GF-D8 (cell line): ENCODE measurements around the gene SRRM4.

Source experiments
- DNase-seq: peaks from one replicate; lab custom pipeline; 2025; lab: John Stamatoyannopoulos, UW

The SRRM4 gene

DNA sequence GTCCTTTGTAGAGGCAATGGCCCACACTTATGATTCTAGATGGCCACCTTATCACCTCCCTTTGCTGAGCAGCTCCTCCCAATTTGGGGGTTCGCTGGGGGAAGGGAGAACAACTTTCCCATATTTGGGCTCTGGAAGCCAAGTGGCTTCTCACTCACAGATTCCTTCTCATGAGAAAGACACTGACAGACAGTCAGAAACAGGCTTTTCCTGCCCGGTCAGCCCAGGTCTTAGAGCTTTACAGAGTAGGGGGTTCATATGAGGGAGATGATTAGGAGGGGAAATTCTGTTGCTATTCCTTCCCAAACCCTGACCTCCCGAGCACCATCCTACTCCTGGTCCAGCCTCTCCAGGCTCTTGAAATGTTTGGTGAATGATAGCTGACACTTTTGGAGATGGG, 137.3 kb downstream of the SRRM4 start:
- DNase-seq = no peak

DNA sequence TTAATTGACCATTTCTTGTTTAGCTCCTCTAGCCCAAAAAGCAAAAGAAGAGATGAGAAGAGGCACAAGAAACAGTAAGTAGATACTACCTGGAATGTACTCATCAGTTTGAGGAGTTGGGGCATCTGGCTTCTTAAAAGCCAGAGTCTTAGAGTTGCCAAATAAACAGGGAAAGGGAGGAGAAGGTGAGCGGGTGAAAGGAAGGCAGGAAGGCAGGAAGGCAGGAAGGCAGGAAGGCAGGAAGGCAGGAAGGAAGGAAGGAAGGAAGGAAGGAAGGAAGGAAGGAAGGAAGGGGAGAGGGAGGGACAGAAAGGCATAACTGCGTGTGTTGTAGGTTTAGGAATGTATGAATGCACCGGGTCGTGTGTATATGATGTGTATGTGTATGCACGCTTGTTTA, 140.7 kb downstream of the SRRM4 start:
- DNase-seq = no peak

DNA sequence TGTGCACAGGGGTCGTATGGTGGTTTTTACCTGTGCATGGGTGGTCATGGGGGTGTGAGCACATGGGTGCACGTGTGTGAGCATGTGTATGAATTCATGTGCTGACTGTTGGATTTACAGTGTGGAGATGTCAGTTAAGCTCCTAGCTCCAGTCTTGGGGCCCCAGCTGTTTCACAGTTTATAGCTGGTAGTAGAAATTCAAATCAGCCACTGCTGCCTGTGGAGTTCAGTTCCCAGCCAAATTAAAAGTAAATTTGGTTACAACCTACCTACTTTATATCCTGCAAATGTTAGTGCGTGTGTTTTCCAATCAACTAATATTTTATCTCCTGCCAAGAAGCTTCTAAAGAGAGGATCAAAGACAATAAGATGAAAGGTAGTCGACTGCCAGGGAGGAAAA, 141.4 kb downstream of the SRRM4 start:
- no peak for DNase-seq

DNA sequence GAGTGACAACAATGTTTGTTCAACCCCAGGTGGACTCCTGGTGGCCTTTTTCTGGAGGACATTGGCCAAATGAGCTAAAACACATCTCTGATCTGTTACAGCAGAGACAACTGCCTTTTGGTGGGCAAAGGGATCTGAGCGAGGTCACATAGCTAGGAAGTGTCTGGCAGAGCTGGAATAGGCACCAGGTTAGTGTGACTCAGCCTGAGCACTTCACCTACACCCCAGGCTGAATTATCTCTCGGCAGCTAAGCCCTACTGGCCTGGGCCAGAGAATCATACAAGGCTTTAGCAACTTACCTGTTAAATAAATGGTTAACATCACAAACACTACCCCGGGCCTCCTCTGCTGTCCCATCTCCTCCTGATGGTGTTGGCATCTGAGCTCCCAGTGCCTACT, 147.2 kb downstream of the SRRM4 start:
- no peak for DNase-seq

DNA sequence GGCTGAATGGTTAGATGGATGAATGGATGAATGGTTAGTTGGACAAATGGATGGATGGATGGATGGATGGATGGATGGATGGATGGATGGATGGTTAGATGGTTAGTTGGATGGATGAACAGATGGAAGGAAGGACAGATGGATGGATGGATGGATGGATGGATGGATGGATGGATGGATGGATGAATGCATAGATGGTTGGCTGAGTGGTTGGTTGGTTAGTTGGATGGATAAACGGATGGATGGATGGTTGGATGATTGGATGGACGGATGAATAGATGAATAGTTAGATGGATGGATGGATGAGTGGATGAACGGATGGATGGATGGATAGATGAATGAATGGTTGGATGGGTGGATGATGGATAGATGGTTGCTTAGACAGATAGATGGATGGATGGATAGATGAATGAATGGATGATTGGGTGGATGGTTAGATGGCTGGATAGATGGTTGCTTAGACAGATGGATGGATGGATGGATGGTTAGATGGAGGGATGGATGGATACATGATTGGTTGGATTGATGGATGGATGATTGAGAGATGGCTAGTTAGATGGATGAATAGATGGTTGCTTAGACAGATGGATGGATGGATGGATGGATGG, 148.6 kb downstream of the SRRM4 start:
- DNase-seq = no peak

DNA sequence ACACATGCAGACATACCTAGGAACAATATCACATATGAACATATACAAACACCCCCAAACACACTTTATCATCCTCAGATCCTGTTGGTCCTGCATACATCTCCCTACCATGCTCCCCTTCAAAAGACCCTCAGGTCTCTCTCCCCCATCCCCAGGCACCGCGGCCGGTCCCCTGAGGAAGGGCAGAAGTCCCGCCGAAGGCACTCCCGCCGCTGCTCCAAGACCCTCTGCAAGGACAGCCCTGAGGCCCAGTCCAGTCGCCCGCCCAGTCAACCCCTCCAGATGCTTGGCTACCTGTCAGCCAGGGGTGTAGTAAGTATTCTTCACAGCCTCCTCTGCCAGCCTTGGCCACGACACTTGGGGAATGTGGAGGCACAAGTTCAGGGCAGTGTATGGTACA, 149.2 kb downstream of the SRRM4 start:
- no peak for DNase-seq

DNA sequence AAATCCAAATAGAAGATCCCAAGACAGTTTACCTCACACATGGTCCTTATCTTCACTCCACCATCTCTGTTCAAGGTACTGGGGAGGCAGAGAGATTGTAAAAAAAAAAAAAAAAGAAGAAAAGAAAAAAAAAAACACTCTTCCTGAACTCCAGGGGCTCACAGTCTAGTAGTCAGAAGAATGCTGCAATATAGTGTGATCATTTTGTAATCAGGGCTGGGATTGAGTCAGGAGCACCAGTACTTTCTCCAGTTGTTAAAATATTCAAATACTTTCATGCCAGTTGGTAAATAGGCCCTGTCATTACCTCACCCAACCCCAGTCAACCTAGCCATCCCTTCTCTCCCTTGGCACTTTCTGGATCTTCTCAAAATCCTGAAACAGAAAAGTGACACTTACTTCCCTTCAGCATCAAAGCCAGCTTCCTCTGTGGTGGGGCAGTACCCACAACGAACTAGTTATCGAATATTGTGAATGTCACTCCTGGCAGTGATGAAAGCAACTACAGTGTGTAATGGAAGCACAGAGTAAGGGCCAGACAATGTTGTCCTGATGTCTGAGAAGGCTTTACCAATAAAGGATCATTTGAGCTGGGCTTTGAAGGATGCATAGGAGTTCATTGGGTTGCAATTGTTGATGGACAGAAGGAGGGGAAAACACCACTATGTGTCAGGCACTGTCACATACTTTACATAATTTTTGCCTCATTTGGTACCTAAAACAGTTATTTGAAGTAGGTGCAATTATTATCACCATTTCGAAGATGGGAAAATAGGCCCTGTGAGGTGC, 153.1 kb downstream of the SRRM4 start:
- DNase-seq = no peak

DNA sequence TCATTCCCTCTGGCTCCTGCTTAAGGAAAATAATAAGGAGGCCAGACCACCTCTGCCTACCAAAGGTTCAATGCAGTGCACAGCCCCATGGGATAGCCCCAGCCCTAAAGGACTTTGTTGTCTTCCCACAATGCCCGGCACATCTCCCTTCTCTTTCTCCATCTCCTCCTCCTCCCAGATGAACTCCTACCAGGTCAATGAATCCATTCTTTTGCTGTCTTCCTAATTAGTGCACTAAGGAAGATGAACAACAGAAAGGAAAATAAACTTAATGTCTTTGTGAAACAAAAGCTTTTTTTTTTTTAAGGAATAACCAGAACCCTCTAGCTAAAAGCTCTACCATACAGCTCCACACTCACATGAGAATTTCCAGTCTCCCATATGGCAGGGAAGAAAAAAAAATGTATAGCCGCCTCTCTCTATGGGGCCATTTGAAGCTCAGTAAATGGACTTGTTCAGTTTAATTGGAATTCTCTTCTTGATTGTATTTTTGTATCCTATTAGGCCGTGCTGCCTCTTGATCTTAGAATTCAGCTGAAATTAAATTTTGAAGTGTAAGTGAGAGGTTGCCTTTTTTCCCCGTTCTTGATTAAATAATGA, 155.6 kb downstream of the SRRM4 start:
- DNase-seq = no peak

DNA sequence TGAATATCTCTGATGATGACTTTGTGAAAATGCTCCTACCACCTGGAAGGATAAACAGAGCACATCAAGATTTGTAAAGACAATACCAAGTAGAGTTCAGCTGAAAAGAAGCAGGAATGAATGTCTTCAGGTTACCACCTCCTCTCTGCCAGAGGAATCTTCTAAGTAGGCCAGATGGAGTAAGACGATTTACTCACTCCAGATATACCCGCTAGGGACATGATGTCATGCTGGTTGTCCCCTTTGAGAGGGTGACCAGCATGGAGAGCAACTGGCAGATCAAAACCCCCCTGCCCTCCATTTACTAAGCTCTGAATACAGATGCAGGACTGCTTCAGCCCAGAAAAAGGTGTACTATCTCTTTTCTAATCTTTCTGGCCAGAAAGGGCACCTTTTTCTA, 158.1 kb downstream of the SRRM4 start:
- DNase-seq = no peak

DNA sequence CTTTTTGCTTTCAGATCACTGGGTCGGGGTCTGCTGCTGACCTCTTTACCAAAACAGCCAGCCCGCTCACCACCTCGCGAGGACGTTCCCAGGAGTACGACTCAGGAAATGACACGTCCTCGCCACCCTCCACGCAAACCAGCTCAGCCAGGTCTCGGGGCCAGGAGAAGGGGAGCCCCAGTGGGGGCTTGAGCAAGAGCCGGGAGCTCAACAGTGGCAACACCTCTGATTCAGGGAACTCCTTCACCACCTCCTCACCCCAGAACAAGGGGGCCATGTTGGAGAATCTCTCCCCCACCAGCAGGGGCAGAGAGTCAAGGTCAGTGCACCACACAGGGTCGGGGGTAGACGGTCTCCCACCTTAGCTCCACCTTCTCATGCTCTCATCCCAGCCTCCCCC, 164.0 kb downstream of the SRRM4 start:
- DNase-seq = no peak

DNA sequence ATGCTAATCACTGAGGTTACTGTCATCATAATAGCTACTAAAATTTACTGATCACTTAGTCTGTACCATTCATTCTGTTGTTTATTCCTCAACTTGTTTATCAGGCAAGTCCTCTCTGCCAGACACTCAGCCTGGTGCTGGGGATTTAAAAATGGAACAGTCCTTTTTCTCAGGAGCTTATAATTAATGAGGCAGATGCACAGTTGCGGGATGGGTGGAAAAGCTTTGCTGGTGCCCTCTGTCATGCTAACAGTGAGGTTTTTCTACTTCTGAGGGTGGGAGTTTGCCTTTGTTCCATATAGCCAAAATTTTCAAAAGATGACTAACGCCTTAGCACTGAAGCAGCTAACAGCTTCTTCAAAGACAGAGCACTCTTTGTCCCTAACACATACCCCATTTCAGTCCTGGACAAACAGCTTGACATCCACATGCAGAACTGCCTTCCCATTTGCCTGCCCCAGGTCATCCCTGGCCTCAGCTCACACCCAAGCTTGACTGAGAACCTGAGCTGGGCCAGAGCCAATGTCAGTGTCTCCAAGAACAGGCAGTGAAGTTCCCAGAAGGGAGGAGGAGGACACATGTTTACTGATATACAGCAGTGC, 166.6 kb downstream of the SRRM4 start:
- no peak for DNase-seq

DNA sequence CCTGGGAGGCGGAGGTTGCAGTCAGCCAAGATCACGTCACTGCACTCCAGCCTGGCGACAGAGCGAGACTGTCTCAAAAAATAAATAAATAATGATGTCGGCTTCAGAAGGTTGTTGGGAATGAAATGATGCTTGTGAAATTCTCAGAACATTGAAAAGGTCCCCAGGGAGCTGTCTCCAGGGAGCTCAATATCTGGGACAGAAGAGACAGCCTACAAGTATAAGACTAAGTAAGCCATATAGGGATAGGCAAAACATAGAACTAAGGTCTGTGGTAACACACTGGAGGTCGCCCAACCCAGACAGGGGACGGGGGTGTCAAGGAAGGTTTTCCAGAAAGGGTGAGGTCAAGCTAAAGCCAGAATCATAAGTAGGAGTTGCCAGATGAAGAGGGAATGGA, 167.9 kb downstream of the SRRM4 start:
- no peak for DNase-seq

DNA sequence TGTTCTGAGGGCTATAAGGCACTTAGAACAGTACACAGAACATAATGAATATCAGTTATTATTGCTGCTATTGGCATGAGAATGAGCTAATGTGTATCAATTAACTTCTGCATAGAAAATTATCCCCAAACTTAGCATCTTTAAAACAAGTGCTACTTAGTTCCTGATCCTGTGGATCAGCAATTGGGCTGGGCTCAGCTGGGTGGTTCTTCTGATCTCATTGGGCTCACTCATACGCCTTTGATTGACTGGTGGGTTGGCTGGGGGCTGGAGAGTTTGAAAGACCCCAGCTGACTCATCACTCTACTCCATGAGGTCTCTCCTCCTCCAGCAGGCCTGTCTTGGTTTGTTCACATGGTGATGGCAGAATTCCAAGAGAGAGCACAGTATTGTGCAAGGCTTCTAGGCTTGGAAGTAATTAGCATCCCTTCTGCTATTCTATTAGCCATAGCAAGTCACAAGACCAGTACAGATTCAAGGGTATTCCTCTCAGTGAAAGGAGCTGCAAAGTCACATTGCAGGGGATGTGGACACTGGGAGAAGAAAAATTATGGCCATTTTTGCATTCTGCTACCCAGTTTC, 170.2 kb downstream of the SRRM4 start:
- no peak for DNase-seq

DNA sequence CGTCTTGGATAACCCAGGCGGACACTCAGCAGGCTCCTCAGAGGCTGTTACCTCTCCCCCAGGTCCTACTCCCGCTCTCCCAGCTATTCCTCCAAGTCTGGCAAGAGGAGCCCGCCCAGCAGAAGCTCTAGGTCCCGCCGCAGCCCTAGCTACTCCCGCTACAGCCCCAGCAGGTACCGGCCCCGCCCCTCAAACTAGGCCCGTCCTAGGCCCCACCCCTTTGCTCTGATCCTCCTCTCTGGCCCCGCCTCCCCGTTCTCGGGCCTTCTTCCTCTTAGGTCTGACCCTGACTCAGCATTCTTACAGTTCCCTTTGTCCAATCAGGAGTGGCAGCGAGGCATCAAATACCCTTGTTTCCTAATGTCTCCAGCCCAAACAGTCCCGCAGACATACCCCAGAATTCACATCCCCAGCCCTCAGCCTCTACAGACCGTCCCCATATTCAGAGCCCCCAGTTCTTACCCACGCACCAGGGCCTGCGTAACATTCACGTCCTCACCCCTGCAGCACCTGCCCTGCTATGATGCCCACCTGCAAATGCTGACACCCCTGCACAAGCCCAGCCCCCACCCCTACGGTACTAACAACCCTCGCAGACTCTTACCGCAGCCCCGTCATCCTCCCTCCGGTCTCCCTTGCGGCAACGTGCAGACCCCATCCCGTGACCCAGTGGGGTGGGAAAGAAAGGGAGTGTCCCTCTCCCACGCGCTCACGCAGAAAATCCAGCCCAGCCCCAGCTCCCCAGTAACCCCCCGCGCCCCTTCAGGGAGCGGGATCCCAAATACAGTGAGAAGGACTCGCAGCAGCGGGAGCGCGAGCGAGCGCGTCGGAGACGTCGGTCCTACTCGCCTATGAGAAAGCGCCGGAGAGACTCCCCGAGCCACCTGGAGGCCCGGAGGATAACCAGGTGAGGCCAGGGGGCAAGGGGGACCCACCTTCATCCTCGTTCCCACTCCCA, 172.4 kb downstream of the SRRM4 start:
- no peak for DNase-seq

DNA sequence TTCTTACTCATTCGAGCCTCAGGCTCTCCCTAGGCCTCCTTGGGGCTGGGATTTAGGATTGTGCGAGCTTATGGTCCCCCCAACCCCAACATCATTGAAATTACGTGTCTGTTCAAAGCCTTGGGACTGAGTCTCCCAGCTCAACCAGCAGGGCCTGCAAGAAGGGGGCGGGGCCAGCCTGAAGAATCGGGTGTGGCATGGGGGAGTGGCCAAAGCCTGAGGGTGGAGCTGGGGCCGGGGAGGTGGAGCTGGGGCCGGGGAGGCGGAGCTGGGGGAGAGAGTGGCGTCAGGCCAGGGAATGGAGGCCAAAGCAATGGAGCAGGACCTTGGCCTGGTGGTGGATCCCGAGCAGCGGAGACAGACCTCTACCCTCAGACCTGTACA, 173.1 kb downstream of the SRRM4 start:
- no peak for DNase-seq

DNA sequence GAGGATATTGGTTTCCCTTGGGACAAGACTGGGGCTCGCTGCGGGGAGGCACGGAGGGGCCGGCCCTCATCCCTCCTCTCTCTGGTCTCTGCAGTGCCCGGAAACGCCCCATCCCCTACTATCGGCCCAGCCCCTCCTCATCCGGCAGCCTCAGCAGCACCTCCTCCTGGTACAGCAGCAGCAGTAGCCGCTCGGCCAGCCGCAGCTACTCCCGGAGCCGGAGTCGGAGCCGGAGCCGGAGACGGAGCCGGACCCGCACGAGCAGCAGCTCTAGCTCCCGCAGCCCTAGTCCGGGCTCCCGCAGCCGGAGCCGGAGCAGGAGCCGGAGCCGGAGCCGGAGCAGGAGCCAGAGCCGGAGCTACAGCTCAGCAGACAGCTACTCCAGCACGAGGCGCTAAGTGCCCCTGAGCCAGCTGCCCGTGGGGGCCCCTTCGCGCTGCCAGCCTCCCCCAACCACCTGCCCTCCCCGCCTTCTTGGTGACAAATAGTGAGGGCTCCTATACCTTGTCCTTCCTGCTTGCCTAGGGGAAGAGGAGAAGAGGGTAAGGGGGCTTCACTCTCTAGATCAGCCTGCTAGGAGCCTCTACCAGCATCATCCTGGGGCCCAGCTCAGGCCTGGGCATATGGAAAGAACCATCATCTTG, 175.2 kb downstream of the SRRM4 start:
- DNase-seq = no peak

DNA sequence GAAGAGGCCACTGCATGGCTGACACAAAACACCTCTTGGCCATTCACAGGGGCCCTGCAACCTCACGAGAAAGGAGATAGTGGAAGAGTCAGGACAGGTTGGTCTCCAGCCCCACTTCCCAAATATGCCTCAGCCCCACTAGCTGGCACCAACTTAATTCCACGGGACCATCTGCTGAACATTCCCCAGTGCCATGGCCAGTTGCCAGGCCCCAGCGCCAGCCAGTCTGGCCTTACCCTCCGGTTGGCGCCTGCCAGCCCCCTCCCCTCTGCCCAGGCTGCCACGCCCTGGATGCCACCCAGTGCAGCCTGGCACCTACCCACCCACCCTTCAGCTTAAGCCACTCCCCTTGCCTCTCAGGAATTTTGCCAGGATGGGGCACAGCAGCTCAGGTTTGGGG, 176.2 kb downstream of the SRRM4 start:
- no peak for DNase-seq

DNA sequence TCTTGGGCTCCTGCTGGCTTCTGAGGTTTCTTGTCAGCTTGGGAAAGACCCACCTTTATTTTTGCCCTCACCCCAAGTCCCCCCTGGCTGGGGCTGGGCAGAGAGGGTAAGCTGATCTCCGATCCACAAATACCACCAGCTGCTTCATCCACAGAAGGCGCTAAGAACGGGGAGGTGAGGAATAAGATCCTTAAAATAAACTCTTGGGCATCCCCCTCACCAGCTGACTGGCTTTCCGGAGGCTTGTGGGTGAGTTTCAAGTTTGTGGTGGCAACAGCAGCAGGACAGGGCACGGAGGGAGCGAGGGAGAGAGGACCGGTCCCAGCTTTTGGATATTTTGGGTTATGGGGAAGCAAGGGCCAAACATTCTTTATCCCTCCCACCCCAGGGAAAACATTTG, 176.6 kb downstream of the SRRM4 start:
- DNase-seq = no peak

DNA sequence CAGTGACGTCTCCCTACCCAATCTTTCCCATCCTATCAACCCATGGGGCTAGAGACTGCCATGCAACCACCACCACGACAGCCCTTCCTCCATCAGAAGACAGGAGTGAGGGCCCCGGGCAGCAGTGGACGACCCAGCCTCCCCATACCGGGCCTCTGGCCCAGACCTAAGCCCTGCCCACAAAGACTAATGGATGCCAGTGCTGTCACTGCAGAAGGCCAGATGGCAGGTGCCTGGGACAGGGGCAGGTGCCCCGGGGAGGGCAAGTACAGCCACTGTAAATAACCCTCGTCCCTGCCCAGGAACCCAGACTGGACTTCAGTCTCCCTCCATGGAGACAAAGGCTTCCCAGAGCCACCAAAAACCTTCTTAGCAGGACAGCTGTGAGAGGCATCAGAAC, 177.1 kb downstream of the SRRM4 start:
- DNase-seq = no peak

DNA sequence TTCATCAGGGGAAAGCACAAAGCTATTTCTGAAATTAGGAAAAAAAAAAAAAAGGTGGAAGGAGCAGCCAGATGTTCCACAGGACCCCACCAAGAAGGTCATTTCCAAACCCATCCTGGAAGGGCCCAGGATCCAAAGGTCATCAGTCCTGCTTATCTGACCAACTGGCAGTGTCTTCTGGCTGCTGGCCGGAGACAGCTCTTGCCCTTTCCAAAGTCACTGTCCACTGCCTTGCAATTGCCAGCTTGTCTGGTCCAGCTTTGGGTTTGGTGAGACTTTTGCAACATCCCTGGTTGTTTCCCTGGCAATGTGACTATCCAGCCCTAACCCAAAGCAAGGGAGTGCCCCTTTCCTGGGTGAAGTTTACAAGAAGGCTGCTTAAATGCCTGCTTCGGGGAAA, 178.5 kb downstream of the SRRM4 start:
- DNase-seq = no peak

DNA sequence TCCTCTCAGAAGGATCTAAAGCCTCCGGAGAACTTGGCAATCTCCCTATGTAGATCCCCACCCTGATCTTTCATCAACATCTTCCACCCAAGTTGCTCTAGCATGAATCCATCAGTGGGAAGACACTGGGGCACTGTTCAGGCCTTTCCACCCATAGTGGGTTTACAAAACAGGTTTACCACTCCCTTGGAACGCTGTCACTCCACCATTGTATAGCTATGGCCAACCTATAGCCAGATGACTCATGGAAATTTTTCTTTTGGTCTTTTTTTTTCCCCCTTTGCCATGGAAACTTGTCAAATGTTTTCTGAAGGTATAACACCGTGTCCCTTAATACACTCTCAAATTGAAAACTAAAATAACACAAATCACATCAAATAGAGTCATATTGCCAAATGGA, 186.6 kb downstream of the SRRM4 start:
- DNase-seq = no peak
